Astrocyte (in vitro differentiated cells and primary cell): ENCODE measurements around the gene MRTFB.

Experiments used
- EZH2 ChIP-seq: IDR thresholded peaks from 2 replicates; pipeline ENCODE4 v1.6.1; 2012; ENCODE audit warnings: mild to moderate bottlenecking, low read length, inconsistent platforms; ENCODE audit not compliant: insufficient read depth
- TF ChIP-seq, protein P1 (sequence below): IDR thresholded peaks from 2 replicates; pipeline ENCODE4 v1.5.1; 2011; ENCODE audit warnings: low read depth, mild to moderate bottlenecking, inconsistent platforms, low read length, moderate library complexity; ENCODE audit not compliant: insufficient read depth

DNA sequence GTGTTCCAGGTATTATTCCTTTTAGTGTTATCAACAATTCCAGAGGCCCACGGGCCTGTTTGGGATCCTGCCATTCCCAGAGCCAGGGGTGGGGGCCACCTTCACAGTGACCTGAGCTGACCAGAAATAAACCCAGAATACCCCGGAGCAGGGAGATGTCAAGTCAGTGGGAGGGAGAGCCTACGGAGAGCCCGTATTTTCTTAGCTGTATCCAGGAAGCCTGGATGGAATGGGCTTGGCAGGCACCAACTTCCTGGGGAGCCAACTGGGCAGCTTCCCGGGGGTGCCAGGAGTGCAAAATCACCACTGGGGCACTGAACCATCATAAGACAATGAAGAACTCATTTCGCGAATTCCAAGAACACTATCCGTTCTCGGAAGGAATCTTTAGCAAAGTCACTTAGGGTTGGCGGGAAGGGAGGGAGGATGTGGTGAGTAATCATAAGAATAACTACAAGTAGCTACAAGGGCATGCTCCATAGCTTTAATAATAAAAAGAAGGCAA, 13.2 kb upstream of the MRTFB start:
- TF ChIP-seq, protein P1, sequence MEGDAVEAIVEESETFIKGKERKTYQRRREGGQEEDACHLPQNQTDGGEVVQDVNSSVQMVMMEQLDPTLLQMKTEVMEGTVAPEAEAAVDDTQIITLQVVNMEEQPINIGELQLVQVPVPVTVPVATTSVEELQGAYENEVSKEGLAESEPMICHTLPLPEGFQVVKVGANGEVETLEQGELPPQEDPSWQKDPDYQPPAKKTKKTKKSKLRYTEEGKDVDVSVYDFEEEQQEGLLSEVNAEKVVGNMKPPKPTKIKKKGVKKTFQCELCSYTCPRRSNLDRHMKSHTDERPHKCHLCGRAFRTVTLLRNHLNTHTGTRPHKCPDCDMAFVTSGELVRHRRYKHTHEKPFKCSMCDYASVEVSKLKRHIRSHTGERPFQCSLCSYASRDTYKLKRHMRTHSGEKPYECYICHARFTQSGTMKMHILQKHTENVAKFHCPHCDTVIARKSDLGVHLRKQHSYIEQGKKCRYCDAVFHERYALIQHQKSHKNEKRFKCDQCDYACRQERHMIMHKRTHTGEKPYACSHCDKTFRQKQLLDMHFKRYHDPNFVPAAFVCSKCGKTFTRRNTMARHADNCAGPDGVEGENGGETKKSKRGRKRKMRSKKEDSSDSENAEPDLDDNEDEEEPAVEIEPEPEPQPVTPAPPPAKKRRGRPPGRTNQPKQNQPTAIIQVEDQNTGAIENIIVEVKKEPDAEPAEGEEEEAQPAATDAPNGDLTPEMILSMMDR: no peak
- no peak for TF ChIP-seq EZH2
